ENCODE data around the gene JMJD6. TPM values are rescaled to one million over a fixed set of nuclear protein-coding genes. Genes with fewer than 3 reads are reported as not detected.

JMJD6 gene
- polyA plus RNA-seq, 1 donor (not counting 4 experiments of a cell fraction or from before 2014, with no cell fraction given): 12.0 TPM

DNA sequence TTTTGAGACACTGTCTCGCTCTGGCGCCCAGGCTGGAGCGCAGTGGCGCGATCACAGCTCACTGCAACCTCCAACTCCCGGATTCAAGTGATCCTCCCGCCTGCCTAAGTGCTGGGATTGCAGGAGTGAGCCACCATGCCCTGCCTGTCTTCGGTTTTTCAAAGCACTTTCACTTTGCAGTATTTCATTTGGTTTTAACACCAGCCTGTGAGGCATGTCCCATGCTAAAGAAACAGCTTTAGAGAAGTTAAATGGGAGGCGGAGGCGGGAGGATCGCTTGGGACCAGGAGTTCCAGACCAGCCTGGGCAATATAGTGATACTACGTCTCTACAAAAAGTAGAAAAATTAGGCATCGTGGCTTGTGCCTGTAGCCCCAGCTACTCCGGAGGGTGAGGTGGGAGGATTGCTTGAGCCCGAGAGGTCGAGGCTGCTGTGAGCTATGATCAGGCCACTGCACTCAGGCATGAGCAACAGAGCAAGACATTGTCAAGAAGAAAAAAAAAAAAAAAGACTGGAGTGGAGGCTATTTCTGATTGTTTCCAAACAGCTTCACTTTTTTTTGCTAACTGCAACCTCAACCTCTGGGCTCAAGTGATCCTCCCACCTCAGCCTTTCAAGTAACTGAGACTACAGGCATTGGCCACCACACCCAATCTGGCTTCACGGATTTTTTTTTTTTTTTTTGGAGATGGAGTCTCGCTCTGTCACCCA lies 1.5 kb upstream of the JMJD6 start:
- TF ChIP-seq, protein P1, sequence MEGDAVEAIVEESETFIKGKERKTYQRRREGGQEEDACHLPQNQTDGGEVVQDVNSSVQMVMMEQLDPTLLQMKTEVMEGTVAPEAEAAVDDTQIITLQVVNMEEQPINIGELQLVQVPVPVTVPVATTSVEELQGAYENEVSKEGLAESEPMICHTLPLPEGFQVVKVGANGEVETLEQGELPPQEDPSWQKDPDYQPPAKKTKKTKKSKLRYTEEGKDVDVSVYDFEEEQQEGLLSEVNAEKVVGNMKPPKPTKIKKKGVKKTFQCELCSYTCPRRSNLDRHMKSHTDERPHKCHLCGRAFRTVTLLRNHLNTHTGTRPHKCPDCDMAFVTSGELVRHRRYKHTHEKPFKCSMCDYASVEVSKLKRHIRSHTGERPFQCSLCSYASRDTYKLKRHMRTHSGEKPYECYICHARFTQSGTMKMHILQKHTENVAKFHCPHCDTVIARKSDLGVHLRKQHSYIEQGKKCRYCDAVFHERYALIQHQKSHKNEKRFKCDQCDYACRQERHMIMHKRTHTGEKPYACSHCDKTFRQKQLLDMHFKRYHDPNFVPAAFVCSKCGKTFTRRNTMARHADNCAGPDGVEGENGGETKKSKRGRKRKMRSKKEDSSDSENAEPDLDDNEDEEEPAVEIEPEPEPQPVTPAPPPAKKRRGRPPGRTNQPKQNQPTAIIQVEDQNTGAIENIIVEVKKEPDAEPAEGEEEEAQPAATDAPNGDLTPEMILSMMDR (optimal IDR thresholded peaks at IDR 0.05 in 1 of 3, IDR thresholded peaks at IDR 0.05 in 1 of 3, conservative IDR thresholded peaks at IDR 0.05 in 1 of 3; ENCODE audit: extremely low read depth in 1 of 3, insufficient read depth in 2 of 3, low read length in 3 of 3): no peak
- TF ChIP-seq EZH2 (IDR thresholded peaks at IDR 0.05; ENCODE audit: low read length): no peak
- H3K4me3 ChIP-seq (ENCODE audit: control insufficient read depth in 2 of 3, extremely low read depth in 1 of 3, insufficient read depth in 2 of 3, low read depth in 1 of 3, low read length in 3 of 3): peak overlapping the region; percentile 81 to 93 (median 93)
- FAIRE-seq (no peak), DNase-seq (ENCODE audit: low read depth, low spot score) (no peak)
- peaks cover 3% of the 10 kb centered on the region for H3K9me1 ChIP-seq (ENCODE audit: control insufficient read depth, extremely low read depth, insufficient read depth, low read length)
- H2AFZ ChIP-seq (ENCODE audit: control insufficient read depth, low read length): no peak overlapping the region
- peak overlapping the region; percentile 91 for H3K9ac ChIP-seq (ENCODE audit: control insufficient read depth, extremely low read depth, insufficient read depth, low read length)
- no peaks in the 10 kb centered on the region for H3K27me3 ChIP-seq (ENCODE audit: control insufficient read depth, extremely low read depth, insufficient read depth, low read length)
- H4K20me1 ChIP-seq (ENCODE audit: control insufficient read depth, extremely low read depth, insufficient read depth, low read length): peaks cover 7% of the 10 kb centered on the region
- peak overlapping the region; percentile 90 for H3K27ac ChIP-seq (ENCODE audit: control insufficient read depth, insufficient read depth, low read length)
- H3K4me2 ChIP-seq (ENCODE audit: control insufficient read depth, extremely low read depth, insufficient read depth, low read depth, low read length): peak overlapping the region; percentile 88
- peaks cover 67% of the 10 kb centered on the region for H3K79me2 ChIP-seq (ENCODE audit: control insufficient read depth, insufficient read depth, low read length)
- H3K36me3 ChIP-seq (ENCODE audit: control insufficient read depth in 2 of 2, extremely low read depth in 1 of 2, insufficient read depth in 2 of 2, low read length in 2 of 2): peaks cover 11 to 21% of the 10 kb centered on the region in 2 experiments
- dilution Hi-C loops (cut with MboI; ENCODE audit: extremely low pct_ligation_motif_present, low sequenced_read_pairs): no loop called here
- H3K4me1 ChIP-seq (ENCODE audit: control insufficient read depth, extremely low read depth, insufficient read depth, low read length): peaks cover 21% of the 10 kb centered on the region
- no peaks in the 10 kb centered on the region for H3K9me3 ChIP-seq (ENCODE audit: control insufficient read depth, low read depth, low read length)

DNA sequence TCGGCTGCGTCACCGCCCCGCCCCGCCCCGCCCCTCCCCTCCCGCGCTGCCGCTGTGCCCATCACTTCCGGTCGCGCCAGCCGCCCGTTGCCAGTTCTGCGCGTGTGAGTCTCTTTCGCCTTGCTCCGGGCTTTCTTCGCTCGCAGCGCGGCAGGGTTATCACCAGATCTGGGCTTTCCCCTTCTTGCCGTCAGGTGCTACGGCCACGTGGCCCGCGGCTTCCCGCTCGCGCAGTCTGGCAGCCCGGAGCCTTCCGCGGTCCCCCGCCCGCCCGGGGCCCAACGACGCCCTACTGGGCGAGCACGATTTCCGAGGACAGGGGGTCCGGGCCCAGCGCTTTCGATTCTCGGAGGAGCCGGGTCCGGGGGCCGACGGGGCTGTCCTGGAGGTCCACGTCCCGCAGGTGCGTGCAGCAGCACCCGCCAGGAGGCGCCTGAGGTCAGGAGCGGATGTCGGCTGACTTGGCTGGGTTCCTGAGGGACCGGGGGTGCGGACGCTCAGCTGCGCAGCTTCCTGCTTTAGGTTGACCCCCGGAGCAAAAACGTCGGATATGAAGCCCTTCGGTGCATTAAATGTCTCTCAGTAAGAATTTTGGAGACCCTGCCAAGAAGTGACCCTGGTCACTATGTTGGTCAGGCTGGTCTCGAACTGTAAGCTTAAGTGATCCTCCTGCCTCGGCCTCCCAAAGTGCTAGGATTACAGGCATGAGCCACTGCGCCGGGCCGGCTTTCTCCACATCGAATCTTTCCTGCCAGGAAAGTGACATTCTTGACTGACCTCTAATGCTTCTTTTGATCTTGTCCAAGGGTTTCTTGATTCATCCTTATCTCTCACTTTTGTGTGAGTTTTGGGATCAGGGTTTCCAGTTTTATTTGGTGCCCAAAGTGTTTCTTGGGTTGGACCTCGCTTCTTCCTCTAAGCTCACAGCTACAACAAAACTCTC lies 641 bp upstream of the JMJD6 start, which contains the start of gene METTL23:
Gene METTL23 (plus strand): TSS at position 64 of the 943 bp plus-strand sequence. CDS start 2,872 bp downstream, outside the sequence.
- Histone ChIP-seq H3K4me3 (ENCODE audit: control insufficient read depth in 2 of 3, extremely low read depth in 1 of 3, insufficient read depth in 2 of 3, low read depth in 1 of 3, low read length in 3 of 3) (peak within 1 kb of the TSS; percentile 81 to 93 (median 93)), H3K27me3 (ENCODE audit: control insufficient read depth, extremely low read depth, insufficient read depth, low read length) (no peaks in the 10 kb centered on the region), H3K27ac (ENCODE audit: control insufficient read depth, insufficient read depth, low read length) (peak within 1 kb of the TSS; percentile 90), H3K9ac (ENCODE audit: control insufficient read depth, extremely low read depth, insufficient read depth, low read length) (peak within 1 kb of the TSS; percentile 91), H3K36me3 (ENCODE audit: control insufficient read depth in 2 of 2, extremely low read depth in 1 of 2, insufficient read depth in 2 of 2, low read length in 2 of 2) (peaks cover 12 to 22% of the 10 kb centered on the region in 2 experiments), H3K79me2 (ENCODE audit: control insufficient read depth, insufficient read depth, low read length) (peaks cover 66% of the 10 kb centered on the region), H3K4me2 (ENCODE audit: control insufficient read depth, extremely low read depth, insufficient read depth, low read depth, low read length) (peak within 1 kb of the TSS; percentile 99), H2AFZ (ENCODE audit: control insufficient read depth, low read length) (peak within 1 kb of the TSS; percentile 86), H4K20me1 (ENCODE audit: control insufficient read depth, extremely low read depth, insufficient read depth, low read length) (peaks cover 6% of the 10 kb centered on the region), H3K4me1 (ENCODE audit: control insufficient read depth, extremely low read depth, insufficient read depth, low read length) (peaks cover 20% of the 10 kb centered on the region), H3K9me3 (ENCODE audit: control insufficient read depth, low read depth, low read length) (no peaks in the 10 kb centered on the region), H3K9me1 (ENCODE audit: control insufficient read depth, extremely low read depth, insufficient read depth, low read length) (peaks cover 3% of the 10 kb centered on the region)
- peak; percentile 5 for FAIRE-seq
- dilution Hi-C loops (cut with MboI; ENCODE audit: extremely low pct_ligation_motif_present, low sequenced_read_pairs): no loop called here
- TF ChIP-seq EZH2 (IDR thresholded peaks at IDR 0.05; ENCODE audit: low read length): no peak
- TF ChIP-seq, protein P1 (optimal IDR thresholded peaks at IDR 0.05 in 1 of 3, IDR thresholded peaks at IDR 0.05 in 1 of 3, conservative IDR thresholded peaks at IDR 0.05 in 1 of 3; ENCODE audit: extremely low read depth in 1 of 3, insufficient read depth in 2 of 3, low read length in 3 of 3): peak; percentile 63 to 83 (median 76)
- DNase-seq (ENCODE audit: low read depth, low spot score): no peak
